HG03432 (cell line): ENCODE data around the gene BICD2.
A peak's percentile ranks its signal among the peaks of the same experiment; 100 is the strongest.

Experiments used
- ATAC-seq: cut with Tn5 transposase; IDR thresholded peaks from one replicate; pipeline ENCODE4 v1.9.1; 2021; ENCODE audit warnings: mild to moderate bottlenecking, moderate library complexity; ENCODE audit not compliant: unreplicated experiment

BICD2 gene

DNA sequence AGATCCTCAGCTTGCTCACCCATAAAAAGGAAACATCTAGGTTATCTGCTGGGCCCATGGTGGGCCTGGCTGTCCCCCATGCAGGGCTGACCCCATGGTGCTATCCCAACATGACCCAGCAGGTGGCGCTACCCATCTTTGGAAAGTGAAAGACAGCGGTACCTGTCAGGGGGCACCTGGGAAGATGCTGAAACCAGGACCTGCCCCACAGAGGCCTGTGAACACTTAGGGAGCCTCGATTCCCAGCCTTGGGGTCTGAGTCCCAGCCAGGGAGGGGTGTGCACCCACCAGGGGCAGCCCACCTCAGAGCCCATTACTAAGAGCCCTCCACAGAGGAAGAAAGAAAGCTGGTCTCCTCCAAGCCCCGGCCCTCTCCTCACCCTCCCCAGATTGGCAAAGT lies 48.1 kb downstream of the BICD2 start:
- ATAC-seq: no peak

DNA sequence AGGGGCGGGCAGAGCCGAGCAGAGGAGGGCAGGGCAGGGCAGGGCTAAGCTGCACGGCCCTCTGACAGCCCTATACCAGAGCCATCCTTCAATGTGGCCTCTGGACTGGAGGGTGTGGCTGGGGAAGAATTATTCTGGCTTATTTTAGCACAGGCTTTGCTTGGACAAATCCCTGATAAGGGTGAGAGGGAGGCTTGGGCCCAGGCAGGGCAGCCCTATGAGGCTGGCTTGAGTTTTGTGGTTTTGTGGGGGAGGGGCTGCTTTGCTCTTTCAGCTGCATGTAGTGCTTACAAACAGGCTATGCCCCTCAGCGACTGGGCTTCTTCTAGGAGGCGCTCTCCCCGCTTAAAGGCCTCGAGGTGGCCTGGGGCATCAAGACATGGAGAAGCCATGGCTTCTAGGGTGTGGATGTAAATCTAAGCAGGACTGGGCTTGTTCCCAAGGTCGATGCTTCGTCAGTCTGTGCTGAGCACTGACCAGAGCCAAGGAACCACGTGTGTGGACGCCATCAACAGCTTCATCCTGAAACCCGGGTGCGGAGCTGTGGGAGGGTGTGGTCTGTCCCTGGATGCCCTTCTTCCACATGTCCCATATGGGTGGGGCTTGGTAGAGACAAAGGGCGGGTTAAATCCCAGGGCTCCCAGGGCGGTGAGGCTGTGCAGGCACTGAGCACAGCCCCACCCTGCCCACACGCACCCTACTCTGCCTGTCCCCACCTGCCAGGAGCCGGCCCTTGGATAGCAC lies 49.0 kb downstream of the BICD2 start:
- ATAC-seq: no peak

GRCh38 chr9:92714787-92715487 lies 49.7 kb downstream of the BICD2 start:
- ATAC-seq: no peak

DNA sequence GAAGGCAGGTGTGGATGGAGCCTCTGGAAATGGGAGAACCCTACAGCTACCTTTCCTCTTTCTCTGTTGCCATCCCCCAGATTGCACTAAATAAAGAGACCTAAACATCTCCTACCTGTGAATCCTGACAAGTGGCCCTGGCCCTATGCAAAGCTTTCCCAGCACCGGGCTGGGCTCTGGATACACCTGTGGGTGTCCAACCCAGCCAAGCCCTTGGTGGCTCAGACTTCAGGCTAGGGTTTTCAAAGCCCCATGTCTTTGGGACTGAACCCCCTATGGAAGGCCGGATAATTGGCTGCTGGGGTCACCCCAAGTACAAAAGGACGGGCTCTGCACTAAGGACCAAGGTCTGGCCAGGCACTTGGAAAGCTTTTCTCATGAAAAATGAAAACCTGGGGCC lies 50.6 kb downstream of the BICD2 start:
- ATAC-seq: no peak

DNA sequence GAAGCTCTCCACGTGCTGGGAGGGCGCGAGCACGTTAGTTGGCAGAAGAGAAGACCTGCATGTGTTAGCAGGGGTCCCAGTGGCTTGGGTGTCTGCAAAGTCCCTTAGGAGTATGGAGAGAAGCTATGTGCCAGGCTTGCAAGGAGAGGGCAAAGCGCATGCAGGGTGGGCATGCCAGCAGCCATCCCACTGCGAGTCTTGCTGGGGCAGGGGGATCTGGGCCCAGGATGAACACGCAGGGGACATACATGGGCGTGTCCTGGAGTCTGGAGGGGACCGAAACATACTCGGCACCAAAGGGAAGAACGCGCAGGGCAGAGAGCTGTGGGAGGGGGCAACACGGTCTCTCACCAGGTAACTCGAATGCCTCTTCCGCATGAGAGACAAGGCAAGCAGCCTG lies 51.1 kb downstream of the BICD2 start:
- no peak for ATAC-seq

DNA sequence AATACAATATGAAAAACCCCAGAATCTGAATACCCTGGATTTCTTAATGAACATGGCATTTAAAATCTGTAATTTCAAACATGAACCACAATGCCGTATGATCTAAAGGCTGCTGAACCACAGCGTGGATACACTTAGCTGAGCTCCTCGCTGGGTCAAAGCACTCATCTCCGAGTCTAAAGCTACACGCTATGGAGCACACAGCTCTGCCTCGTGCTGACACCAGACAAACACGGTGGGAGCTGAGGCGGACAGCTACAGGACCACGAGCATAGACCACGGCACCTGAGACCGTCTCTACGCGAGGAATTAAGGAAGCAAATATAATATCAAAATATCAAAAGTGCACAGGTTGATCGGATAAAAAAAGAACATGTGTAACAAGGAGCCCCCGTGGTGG lies 51.9 kb downstream of the BICD2 start:
- no peak for ATAC-seq

DNA sequence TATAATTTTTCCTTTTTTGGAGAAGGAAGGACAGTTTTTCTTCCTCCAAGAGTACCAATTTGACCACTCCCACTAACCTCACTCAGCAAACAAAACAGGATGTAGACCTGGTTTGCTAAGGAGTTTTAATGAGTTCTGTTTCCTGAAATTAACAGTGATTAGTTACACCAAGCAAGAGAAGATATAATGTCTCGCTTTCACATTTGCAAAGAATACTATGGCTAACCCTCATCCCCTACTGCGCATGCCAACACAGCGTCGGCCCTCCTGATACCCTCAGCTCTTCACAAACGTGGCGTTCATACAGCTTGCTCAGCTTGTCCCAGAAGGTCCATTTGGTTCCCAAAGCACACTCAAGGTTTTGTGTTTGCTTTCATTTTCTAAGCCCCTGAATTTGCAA lies 52.8 kb downstream of the BICD2 start:
- no peak for ATAC-seq

DNA sequence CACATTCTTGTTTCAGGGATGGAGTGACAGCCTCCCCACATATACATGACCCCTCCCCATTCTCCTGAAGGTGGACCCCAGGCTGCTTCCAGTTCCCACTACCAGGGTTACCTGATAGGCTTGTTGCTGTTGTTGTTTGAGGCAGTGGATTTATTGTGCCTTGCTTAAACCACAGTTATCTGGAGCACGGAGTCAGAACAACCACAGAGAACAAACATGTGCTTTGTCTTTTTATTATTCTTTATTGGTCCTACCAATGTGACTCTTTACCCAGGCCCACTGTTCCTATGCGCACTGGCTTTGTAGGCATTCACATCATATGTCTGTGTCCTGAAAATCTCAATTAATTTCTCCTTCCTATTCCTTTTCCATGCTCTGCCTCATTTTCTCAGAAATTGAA lies 53.5 kb downstream of the BICD2 start:
- ATAC-seq: no peak

- ATAC-seq: no peak
Measured at GRCh38 chr9:92710368-92710767, 54.3 kb downstream of the BICD2 start.

DNA sequence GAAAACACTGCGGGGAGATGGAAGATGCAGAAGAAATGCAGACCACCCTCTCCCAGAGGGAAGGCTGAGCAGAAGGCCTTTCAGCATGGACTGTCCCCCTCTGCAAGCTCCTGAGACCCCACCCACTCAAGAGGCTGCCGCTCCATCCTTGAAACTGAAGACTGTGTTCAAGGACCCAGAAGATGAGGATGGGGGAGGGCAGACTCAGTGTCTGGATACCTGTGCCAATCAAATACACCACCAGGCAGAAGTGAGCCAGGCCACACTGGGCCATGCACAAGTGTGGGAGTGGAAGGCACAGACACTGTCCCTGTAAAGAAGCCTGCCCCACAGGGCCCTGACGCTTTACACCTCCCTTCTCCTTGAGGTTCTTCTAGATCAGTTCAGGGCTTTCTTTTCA lies 54.7 kb downstream of the BICD2 start:
- no peak for ATAC-seq

DNA sequence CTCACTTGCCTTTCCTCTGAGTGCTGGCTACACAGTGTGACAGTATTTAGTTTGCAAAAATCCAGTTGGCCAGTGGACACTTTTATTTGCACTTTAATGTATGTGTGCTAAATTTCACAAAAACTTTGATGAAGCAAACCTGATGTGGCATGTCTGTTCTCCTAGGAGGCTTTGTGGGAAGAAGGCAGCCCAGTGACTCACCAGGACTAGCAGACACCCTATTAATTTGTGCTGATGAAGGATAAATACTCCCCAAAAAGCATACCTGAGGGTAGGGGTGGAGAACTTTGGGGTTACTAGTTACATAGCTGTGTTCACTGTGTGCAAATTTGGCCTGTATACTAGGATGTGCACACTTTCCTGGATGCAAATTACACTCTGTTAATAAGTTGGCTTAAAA lies 55.4 kb downstream of the BICD2 start:
- no peak for ATAC-seq

GRCh38 chr9:92707530-92707929 lies 57.1 kb downstream of the BICD2 start:
- no peak for ATAC-seq

- ATAC-seq: peak; percentile 73
Measured at GRCh38 chr9:92706218-92706940, 58.3 kb downstream of the BICD2 start.

DNA sequence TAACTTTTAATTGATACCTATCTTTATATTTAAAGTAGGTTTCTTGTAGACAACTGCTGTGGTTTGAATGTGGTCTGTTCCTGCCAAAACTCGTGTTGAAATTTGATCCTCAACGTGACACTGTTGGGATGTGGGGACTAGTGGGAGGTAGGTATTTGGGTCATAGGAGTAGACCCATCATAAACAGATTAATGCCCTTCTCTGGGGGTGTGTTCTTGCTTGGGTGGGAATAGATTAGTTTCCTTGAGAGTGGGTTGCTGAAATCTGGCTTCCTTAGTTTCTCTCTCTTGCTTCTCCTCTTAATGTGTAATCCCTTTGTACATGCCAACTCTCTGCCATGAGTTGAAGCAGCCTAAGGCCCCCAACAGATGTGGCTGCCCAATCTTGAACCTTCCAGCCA lies 60.1 kb downstream of the BICD2 start:
- no peak for ATAC-seq

- ATAC-seq: no peak
Measured at GRCh38 chr9:92696619-92697018, 68.0 kb downstream of the BICD2 start.

- no peak for ATAC-seq
Measured at GRCh38 chr9:92686954-92687353, 77.7 kb downstream of the BICD2 start.

DNA sequence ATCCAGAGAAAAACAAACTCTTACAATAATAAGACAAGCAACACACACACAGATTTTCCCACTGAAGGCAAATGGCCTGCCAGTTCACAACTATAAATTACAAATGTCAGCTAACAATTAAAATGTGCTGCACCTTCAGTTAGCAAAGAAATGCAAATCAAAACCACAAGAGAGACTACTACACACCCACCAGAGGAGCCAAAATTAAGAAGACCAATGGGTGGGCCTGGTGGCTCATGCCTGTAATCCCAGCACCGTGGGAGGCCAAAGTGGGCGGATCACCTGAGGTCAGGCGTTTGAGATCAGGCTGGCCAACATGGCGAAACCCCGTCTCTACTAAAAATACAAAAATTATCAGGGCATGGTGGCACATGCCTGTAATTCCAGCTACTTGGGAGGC lies 79.6 kb downstream of the BICD2 start:
- no peak for ATAC-seq

GRCh38 chr9:92682269-92682668 lies 82.4 kb downstream of the BICD2 start:
- ATAC-seq: no peak

DNA sequence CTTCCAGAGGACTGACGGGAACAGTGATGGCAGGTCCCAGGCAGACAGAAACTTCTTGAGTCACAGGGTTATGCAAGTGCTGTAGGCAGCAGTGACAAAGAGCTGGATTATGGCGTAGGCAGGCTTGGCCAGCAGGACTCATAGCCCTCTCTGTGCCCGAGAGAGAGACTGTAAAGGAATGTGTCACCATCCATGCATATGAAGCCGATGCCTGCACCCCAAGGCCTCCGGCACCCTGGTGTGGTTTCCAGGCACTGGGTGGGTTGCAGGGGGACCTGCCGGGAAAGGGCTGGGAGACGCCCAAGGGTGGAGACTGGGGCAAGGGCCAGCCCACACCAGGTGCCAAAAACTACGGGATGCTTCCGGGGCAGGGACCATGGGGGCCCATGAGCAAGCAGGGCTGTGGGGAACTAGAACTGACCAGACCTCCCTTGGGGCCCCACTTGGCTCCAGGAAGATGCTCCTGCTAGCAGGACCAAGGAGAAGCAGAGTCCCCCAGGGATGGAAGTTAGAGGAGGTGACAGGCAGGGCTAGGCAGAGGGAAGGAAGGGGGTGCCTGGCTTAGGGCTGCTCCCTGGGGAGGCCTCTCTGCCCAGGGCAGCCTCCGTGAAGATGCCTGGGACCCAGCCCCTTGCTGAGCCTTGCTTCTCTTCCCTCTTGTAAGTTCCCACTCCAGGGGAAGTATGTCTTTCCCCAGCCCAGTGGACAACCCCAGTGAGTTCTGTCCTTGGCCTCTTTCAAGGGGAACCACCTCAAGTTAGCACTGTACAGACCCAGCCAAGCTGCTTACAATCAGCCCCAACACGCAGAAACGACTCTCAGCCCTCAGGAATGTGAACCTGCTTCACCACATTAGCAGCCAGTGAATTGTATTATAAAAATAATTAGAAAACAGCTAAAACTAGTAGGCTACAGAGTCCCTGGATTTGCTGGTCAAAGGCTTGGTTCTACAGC lies 84.2 kb downstream of the BICD2 start:
- ATAC-seq: no peak

GRCh38 chr9:92679413-92680165 lies 85.0 kb downstream of the BICD2 start:
- ATAC-seq: no peak
